Stimulated activated naive CD4-positive, alpha-beta T cell (primary cell): Measurements from ENCODE around the gene NR1H2.
A peak's percentile ranks its signal among the peaks of the same experiment; 100 is the strongest.
"Not testable (repeated sequence)": the region's sequence is repeated elsewhere in the genome, so short reads cannot be mapped to it uniquely, and the experiment has no call there.

ENCODE experiments used
- DNase-seq, 6 experiments: peaks; one replicate each; lab custom pipeline; 2025; lab: John Stamatoyannopoulos, UW

NR1H2 gene

DNA sequence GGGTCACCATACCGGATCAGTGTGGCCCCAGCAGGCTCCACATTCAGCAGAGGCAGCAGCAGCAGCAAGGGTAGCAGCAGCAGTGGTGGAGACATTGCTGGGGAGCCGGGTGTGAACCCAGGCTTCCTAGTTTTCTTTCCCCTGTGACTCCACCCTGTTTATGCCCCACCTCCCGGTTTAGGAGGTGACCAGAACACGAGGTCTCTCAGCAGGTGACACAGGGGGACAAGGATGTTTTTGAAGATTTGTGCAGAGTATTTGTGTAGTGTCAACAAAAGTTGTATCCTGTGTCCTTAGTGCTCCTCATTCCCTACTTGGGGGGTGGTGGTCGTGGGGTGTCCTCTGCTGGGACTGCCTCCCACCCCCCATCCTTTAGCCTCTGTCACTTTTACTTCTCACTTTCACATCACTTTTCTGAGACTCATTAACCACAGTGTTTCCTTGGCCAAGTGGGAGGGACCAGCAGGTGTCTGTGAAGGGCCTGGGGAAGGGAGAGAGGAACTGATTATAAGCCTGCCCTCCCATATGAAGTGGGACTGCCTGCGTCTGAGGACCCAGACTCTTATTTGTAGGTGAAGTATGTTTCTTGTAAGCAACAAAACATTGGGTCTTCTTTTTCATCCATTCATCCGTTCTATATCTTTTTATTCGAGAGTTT, 31.5 kb upstream of the NR1H2 start:
- DNase-seq, result no peak

DNA sequence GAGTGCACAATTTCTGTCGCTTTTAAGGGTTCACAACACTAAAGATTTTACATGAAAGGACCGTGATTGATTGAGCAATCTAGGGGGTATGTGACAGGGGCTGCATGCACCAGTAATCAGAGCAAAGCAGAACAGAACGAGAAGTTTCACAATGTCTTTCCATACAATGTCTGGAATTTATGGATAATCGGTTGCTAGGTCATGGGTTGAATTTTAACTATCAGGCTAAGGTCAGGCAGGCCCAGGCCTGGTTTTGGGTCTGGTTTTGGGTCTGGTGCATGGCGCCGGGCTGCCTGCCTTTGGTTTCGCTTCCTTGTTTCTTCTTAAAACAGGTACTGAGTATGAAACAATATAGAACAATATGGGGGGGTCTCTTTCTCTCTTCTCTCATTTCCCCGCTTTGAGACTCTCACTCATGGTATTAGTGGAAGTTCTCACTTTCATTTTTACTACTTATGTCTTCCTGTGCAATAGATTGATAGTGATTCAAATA, 29.1 kb upstream of the NR1H2 start:
- DNase-seq, result not testable (repeated sequence)

DNA sequence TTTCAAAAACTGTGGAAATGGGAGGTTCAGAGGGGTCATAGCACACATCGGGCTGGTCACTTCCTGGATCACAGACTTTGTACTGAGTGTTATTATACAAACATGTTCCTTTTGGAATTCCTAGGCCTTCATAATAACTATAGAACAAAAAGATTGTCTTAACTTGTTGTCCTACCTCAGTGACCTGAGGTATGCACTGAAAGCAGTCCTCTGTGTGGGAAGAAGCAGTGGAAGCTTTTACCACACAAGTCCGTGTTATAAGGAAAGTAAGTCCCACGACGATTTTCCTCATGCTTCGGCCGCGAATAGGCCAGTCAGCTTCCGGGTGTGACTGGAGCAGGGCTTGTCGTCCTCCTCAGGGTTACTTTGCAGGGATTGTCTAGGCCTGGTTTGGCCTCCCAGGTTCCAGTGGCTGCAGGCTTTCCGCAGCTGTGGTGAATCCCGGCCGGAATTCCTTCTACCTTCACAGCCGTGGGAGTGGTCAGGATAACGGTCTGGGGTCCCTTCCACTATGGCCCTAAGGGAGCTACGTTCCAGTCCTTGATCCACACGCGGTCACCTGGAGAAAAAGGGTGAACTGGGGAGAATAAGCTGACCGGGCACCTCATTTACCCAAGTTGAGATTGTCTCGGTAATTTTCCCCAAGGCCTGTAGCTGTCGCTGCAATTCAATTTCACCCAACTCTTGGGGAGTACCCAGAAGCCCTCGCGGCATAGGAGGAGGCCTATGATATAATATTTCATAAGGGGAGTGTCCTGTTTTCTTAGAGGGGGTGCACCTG, 26.8 kb upstream of the NR1H2 start:
- DNase-seq, result no peak

DNA sequence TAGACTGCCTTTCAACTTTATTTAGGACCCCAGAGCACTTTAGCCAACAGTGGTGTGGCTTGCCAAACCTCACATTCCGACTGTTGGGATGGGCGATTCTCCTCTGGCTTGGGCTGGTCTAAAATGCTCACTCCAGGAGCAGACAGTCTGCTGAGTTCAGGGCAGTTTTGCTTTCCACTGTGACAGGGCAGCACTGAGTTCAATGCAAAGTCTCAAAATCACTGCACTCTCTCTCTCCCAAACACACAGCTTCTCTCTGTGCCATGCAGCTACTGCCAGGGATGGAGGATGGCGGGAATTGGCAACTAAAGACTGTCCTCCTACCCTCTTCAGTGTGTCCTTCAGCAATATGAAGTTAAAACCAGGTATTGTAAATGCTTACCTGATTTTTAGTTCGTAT, 24.0 kb upstream of the NR1H2 start:
- DNase-seq, result no peak

DNA sequence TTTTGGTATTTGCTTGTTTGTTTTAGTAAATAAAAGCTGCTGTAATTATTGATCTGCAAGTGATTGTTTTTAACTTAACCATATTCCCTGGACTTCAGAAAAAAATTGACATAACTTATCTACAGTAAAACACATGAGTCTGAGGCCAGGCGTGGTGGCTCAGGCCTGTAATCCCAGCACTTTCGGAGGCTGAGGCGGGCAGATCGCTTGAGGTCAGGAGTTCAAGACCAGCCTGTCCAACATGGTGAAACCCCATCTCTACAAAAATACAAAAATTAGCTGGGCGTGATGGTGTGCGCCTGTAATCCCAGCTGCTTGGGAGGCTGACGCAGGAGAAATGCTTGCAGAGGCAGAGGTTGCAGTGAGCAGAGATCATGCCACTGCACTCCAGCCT, 22.8 kb upstream of the NR1H2 start:
- DNase-seq, result not testable (repeated sequence)

DNA sequence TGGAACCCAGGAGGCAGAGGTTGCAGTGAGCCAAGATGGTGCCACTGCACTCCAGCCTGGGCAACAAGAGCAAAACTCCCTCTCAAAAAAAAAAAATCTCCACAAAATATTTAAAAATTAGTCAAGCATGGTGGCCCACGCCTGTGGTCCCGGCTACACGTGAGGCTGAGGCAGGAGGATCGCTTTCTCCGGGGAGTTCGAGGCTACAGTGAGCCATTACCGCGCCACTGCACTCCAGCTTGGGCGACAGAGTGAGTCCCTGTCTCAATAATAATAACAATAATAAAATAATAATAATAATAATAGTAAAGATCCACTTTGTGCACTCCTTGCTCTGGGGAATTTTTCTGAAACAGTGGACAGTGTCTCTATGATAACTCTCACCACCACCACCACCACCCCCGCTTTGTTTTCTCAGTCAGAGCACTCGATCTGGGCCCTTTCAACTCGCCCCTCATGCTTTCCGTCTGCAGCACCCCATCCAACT, 19.5 kb upstream of the NR1H2 start:
- DNase-seq, result no peak

DNA sequence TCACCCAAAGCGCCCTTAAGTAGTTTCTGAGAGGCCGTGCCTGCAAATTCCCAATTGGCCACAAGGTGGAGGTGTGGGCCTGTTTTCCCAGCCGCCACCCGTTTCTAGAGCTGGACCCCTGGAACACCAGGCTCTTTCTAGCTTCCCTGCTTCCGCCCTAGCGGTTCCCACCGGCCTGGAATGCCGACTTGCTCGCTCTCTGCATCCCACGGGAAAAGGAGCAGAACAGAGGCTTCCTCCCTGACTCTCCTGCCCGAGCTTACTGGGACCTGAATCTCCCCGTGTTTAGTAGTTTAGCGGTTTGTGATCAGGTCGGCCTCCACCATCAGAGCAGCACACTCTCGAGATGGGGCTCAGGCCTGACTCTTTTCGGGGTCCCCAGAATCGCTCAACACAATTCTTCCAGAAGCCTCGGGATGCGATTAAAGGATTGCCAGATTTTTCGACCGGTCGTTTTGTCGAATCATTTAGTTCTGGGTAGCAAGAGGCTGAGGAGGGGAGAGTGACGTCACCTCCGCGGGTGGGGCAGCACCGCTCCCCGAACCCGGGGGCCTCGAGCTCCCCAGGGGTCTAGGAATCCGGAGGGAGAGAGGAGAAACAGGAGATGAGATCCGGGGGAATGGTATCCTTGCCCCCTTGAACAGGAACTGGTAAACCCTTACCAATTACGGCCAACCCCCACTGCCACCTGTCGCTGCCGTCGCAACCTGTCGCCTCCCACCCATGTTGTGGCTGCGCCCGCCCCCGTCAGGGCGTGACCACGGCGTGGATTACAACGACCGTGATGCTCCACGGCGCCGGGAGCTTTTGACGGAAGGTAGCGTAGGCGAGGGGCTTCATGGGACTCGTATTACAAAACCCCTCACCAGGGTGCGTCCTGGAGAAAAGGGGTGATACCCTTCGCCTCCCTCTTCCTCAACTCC, 18.8 kb upstream of the NR1H2 start:
- DNase-seq, result peak; percentile 79 to 96 (median 84)

DNA sequence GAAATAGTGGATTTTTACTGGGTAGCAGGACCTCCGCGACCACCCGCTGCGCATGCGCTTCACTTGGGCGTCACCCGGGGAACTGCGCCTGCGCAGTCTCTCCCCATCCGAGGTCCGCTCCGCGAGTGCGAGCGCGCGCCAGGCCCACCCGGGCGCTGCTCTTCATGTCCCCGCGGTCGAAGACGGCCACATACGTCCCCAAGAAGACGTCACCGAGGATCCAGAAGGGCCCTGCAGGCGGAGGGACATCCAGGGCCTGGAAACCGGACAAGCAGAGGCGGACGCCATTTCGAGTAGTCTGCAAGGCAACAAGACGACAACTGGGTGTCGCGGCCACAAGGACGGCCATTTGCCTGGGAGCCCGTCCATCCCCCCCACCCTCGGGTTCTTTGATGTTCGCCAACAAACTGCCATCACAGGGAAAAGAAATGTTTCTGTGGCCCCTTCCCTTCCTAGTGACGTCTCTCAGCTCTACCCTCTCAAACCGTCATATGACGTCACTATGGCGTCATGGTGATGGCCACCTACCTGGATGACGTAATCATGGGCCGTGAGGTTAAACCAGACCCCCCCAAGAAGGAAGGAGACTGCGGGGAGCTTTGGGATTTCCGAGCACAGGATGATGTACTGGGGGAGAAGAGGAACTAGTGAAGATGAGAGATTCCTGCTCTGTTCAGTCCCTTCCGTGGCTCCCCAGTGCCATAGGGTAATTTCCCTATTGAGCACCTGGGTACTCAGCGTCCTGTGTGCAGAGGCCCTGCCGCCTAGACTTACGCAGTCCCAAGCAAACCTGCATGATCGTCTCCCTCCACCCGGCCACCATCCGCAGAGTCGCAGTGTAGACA, 17.6 kb upstream of the NR1H2 start:
- DNase-seq, result peak; percentile 52 to 80 (median 71)

DNA sequence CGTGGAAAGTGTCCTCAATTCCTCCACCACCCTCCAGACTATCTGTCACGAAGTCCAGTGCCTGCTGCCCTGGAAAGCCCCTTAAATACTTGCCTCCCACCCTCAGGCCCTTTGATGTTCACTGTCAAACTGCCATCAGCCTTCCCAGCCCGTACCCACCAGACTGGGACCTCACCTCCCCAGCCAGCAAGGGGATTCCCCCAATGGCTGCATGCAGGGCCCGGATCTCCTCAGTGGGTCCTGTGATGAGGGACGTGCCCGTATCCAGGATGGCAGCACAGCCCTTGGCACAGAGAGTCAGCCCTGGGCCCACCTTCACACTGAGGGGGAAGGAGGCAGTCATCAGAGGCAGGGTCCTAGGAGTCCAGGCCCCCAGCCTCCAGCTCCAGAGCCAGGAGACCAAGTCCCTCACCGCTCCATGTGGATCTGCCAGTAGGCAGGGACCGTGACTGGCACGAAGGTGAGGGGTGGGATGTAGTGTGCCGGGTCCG, 16.9 kb upstream of the NR1H2 start:
- no peak for DNase-seq

DNA sequence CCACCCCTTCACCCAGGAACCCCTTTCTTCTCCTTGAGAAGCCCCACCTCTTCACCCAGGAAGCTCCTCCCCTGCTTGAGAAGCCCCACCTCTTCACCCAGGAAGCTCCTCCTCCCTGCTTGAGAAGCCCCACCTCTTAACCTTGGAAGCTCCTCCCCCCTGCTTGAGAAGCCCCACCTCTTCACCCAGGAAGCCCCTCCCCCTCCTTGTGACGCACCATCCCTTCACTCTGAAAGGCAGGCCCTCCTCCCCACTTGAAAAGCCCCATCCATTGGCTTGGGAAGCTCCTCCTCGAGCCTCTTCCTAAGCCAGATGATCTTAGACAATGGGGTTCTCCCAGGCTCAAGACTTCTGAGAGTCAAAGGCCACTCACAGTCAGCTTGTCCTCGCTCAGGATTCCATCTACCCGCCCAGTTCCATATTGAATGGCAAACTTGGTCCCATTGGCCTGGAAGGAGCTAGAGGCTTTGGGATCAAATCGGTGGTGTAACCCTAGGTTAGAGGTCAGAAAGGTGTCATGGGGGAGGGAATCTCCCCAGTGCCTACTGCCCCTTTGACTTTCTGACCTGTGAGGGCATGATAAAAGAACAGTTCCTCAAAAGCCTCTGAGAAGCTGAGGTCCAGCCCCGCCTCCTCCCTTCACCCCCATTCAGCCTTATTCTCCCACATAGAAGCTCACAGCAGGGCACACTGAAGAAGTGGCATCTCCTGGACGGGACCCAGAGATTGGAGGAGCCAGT, 14.8 kb upstream of the NR1H2 start:
- no peak for DNase-seq

DNA sequence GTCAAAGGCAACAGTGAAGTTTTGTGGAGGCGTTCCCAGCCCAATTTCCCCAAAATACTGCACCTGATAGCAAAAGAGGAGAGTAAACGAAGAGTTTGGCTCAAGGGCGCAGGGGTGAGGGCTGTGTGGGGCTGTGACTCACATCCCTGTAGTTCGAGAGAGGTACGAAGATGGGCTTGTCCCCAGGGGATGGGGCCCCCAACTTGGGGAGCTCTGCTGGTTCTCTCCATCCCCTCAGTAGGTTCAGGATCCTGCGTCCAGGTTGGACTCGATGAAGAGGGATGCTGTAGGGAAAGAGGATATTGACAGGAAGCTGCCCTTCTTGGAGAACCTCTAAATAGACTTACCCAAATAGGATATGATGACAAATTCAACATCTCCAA, 14.2 kb upstream of the NR1H2 start:
- no peak for DNase-seq

DNA sequence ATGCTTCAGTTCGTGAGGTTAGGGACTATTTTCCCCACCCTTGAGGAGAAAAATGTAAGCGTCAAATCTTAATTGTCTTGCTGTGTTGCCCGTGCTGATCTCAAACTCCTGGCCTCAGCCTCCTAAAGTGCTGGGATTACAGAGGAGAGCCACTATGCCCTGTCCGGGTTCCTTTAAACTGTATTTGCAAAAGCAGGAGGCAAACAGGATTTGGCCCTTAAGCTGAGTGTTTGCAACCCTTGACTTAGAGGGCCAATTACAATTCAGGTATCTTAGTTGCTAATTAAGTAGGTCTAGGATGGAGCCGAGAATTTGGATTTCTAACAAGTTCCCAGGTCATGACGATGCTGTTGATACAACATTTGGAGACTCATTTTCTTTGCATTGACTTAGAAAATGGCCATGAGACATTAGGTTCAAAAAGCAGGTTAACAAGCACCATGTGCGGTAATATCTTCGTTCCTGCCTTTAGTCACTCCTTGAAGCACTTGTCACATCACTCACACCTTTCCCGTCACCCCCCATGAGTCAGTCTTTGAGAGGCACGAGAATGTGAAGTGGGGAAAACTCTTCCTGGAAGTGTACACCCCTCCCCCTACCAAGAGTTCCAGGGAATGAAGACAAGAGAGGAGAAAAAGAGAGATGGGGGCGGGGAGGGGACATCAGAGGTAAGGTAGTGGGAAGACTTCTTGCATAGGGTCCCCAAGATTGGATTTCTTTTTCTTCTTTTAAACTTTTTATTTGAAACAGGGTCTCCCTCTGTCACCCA, 13.4 kb upstream of the NR1H2 start:
- no peak for DNase-seq

DNA sequence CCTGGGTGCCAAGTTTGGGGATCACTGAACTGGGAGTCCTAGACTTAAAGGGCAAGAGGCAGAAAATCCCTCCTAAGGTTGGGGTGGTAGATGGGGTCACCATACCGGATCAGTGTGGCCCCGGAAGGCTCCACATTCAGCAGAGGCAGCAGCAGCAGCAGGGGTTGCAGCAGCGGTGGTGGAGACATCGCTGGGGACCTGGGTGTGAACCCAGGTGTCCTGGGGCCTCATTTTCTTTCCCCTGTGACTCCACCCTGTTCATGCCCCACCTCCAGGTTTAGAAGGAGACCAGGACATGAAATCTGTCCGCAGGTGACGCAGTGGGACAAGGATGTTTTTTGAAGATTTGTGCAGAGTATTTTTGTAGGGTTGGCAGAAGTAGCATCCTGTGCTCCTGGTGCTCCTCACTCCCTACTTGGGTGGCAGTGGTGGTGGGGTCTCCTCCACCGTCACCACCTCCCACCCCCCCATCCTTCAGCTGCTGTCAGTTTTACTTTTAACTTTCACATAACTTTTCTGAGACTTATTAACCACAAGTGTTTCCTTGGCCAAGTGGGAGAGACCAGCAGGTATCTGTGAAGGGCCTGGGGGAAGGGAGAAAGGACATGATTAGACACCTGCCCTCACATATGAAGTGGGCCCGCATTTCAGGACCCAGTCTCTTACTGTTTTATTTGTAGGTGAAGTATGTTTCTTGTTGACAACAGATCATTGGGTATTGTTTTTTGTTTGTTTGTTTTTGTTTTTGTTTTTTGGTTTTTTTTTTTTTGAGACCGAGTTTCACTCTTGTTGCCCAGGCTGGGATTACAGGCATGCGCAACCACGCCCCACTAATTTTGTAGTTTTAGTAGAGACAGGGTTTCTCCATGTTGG, 10.6 kb upstream of the NR1H2 start, which contains the start of gene NAPSA:
NAPSA (minus strand) TSS at position 206 of the 873 bp plus-strand sequence; CDS start at position 188, 18 bp downstream.
- no peak for DNase-seq

DNA sequence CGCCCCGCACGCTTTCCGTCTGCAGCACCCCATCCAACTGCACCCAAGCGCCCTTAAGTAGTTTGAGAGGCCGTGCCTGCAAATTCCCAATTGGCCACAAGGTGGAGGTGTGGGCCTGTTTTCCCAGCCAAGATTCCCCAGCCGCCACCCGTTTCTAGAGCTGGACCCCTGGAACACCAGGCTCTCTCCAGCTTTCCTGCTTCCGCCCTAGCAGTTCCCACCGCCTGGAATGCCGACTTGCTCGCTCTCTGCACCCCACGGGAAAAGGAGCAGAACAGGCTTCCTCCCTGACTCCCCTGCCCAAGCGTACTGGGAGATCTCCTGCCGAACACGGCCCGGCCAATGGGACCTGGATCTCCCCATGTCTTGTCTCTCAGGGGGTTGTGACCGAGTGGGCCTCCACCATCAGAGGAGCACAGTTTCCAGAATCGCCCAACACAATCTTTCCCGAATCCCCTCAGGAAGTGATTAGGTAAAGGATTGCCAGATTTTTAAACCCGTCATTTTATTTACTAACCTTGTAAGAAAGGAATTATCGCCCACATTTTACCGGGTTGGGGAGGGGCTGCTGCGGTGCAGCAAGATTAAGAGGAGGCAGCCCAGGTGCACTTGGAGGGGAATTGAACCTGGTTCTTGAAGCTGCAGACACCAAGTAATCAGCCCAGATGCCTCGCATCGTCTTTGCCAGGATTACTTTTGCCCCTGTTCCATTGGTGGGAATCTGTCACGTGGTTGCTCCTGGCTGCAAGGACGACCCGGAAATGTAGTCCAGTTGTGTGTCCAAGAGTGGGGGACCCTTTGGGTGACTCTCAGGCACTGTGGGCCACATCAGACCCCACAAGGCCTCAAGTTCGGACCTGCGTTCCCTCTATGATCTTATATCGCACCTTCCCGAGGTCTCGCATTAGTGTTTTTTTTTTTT, 7.3 kb upstream of the NR1H2 start:
- peak; percentile 58 to 85 (median 72) for DNase-seq

DNA sequence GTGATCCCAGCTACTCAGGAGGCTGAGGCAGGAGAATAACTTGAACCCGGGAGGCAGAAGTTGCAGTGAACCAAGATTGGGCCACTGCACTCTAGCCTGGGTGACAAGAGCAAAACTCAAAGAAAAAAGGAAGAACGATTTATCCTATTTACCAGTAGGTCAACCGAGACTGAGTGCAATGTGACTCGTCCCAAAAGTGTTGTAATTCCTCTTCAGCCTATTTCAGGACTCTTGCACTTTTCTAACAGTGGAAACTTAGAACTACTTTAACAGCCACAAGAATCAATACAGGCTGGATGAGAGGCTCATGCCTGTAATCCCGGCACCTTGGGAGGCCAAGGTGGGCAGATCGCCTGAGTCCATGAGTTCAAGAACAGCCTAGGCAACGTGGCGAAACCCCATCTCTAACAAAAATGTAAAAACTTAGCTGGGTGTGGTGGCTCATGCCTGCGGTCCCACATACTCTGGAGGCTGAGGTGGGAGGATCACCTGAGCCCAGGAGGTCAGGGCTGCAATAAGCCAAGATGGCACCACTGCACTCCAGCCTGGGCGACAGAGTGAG, 4.3 kb upstream of the NR1H2 start:
- no peak for DNase-seq

DNA sequence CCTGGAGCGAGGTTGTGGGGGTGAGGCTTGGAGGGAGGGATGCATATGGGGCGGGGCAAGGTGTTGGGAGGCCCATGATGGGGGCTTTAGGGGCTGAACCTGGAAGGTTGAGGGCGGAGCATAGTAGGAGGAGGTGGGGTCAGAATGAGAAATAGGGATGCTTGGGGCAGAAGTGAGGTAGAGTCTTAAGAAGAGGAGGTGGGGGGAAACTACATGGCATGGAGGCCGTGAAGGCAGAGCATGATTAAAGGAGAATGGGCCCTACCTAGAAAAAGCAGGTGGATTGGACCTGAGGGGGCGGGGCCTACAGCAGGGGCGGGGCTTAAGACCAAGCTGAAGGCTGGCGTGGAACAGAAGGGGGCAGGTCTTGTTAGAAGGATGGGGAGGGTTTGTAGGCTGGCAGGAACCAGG, 799 bp downstream of the NR1H2 start:
- DNase-seq, result peak; percentile 47 to 71 (median 64)

DNA sequence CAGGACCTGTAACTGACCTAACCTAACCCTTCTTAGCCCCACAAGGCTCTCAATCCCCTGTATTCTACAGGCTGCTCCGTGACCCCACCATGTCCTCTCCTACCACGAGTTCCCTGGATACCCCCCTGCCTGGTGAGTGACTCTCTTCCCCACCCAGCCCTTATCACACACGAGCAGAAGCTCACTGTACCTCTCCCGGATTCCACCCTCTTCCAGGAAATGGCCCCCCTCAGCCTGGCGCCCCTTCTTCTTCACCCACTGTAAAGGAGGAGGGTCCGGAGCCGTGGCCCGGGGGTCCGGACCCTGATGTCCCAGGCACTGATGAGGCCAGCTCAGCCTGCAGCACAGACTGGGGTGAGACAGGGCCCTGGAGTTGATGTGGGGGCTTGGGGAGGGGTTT, 1.3 kb downstream of the NR1H2 start:
- DNase-seq, result no peak
